H1 (cell line): ENCODE data around the gene ASS1. TPM values are rescaled to one million over a fixed set of nuclear protein-coding genes. Genes with fewer than 3 reads are reported as not detected.

Experiments used
- CTCF ChIA-PET: fragments of 300-600 bp; sonication (Branson Sonifier 250); formaldehyde crosslinking; loops from one replicate; lab custom pipeline; 2021; ENCODE audit not compliant: partially characterized antibody; lab: Charles Lee
- POLR2A ChIA-PET: fragments of 300-600 bp; sonication (Branson Sonifier 250); formaldehyde crosslinking; loops from one replicate; lab custom pipeline; 2021; ENCODE audit warnings: inconsistent platforms; ENCODE audit not compliant: partially characterized antibody; lab: Charles Lee
- DNase-seq, 2 experiments: peaks; one replicate each; pipeline versions ENCODE4 v3.0.0 to v3.0.0-alpha.2; 2010 to 2022; ENCODE audit warnings: low spot score in 2 of 2, low read depth in 1 of 2, mixed read lengths in 1 of 2
- FAIRE-seq: peaks from 2 replicates; lab custom pipeline; 2011; peaks lifted over from hg19 to GRCh38; lab: Jason Lieb, UNC
- H2AFZ ChIP-seq: 2 replicates; pipeline ENCODE4 v1.8.1; 2012; ENCODE audit warnings: low read length, inconsistent platforms
- H2AK5ac ChIP-seq: 2 replicates; pipeline ENCODE4 v1.6.1; 2013; ENCODE audit warnings: low read depth, low read length
- H2BK120ac ChIP-seq: replicated peaks from 2 replicates; pipeline ENCODE3; 2013; ENCODE audit warnings: low read depth, low read length, inconsistent platforms
- H2BK12ac ChIP-seq: 2 replicates; pipeline ENCODE4 v1.6.1; 2013; ENCODE audit warnings: low read depth, low read length
- H2BK15ac ChIP-seq: 2 replicates; pipeline ENCODE4 v1.6.1; 2013; ENCODE audit warnings: low read length
- H2BK20ac ChIP-seq: 2 replicates; pipeline ENCODE4 v1.6.1; 2013; ENCODE audit warnings: low read length
- H2BK5ac ChIP-seq: 2 replicates; pipeline ENCODE4 v1.6.1; 2013; ENCODE audit warnings: low read depth, low read length
- H3K14ac ChIP-seq: 2 replicates; pipeline ENCODE4 v1.6.1; 2013; ENCODE audit warnings: inconsistent platforms; ENCODE audit not compliant: insufficient read length
- H3K18ac ChIP-seq: 2 replicates; pipeline ENCODE4 v1.6.1; 2013; ENCODE audit warnings: low read length; ENCODE audit errors: extremely low read depth
- H3K23ac ChIP-seq: 2 replicates; pipeline ENCODE4 v1.6.1; 2013; ENCODE audit warnings: inconsistent platforms; ENCODE audit not compliant: insufficient read length
- H3K23me2 ChIP-seq: 2 replicates; pipeline ENCODE4 v1.6.1; 2013; ENCODE audit warnings: low read depth, low read length
- H3K27ac ChIP-seq: 2 replicates; pipeline ENCODE4 v1.6.1; 2011; ENCODE audit warnings: low read depth, low read length, inconsistent platforms
- H3K27me3 ChIP-seq, 4 experiments: replicated peaks in 1 of 4; 1 replicate in 1 of 4; 2 replicates in 3 of 4; pipeline versions ENCODE4 v1.6.1 to v1.8.1; 2011 to 2013; ENCODE audit warnings: low read length in 3 of 4, mild to moderate bottlenecking in 3 of 4, inconsistent platforms in 2 of 4, mixed read lengths in 2 of 4, moderate library complexity in 1 of 4; ENCODE audit not compliant: control insufficient read depth in 3 of 4, insufficient read depth in 3 of 4; ENCODE audit errors: extremely low read depth in 1 of 4
- H3K36me3 ChIP-seq, 4 experiments: 2 replicates each; pipeline versions ENCODE4 v1.6.1 to v1.8.1; 2011 to 2013; ENCODE audit warnings: mild to moderate bottlenecking in 4 of 4, low read length in 3 of 4, moderate library complexity in 2 of 4, control low read depth in 1 of 4, inconsistent platforms in 1 of 4; ENCODE audit not compliant: insufficient read depth in 4 of 4, control insufficient read depth in 2 of 4
- H3K4ac ChIP-seq: replicated peaks from 2 replicates; pipeline ENCODE3; 2013; ENCODE audit warnings: low read length, low read depth, mixed read lengths, inconsistent platforms; ENCODE audit not compliant: insufficient read length
- H3K4me1 ChIP-seq, 4 experiments: replicated peaks in 1 of 4; 1 replicate in 1 of 4; 2 replicates in 3 of 4; pipeline versions ENCODE4 v1.6.1 to v1.8.1; 2011 to 2013; ENCODE audit warnings: low read length in 3 of 4, inconsistent platforms in 2 of 4, mixed read lengths in 1 of 4; ENCODE audit not compliant: insufficient read depth in 4 of 4, control insufficient read depth in 3 of 4
- H3K4me2 ChIP-seq, 2 experiments: 2 replicates each; pipeline versions ENCODE4 v1.6.1 to v1.8.1; 2011 to 2013; ENCODE audit warnings: low read depth in 2 of 2, low read length in 2 of 2, control low read depth in 1 of 2, inconsistent platforms in 1 of 2, mild to moderate bottlenecking in 1 of 2; ENCODE audit not compliant: insufficient read depth in 1 of 2
- H3K4me3 ChIP-seq, 4 experiments: fragments of 200-600, 300-600 bp in 1 of 4; sonication (generic), shearing (Covaris generic), sonication (Bioruptor Twin) in 1 of 4; 2 replicates each; pipeline versions ENCODE4 v1.5.1 to v1.8.1; 2011 to 2016; ENCODE audit warnings: low read length in 4 of 4, low read depth in 3 of 4, control low read depth in 2 of 4, inconsistent platforms in 2 of 4, mild to moderate bottlenecking in 2 of 4, mixed read lengths in 1 of 4, moderate library complexity in 1 of 4; ENCODE audit not compliant: insufficient read depth in 2 of 4; ENCODE audit errors: extremely low read depth in 1 of 4
- H3K56ac ChIP-seq: replicated peaks from 2 replicates; pipeline ENCODE3; 2013; ENCODE audit warnings: low read depth, mild to moderate bottlenecking, mixed read lengths, low read length, inconsistent platforms; ENCODE audit not compliant: insufficient read length
- H3K79me1 ChIP-seq: 2 replicates; pipeline ENCODE4 v1.6.1; 2013; ENCODE audit warnings: low read depth, low read length, control low read depth
- H3K79me2 ChIP-seq, 2 experiments: 2 replicates each; pipeline versions ENCODE4 v1.6.1 to v1.8.1; 2012 to 2013; ENCODE audit warnings: low read length in 2 of 2, mild to moderate bottlenecking in 2 of 2, inconsistent platforms in 1 of 2; ENCODE audit not compliant: insufficient read depth in 2 of 2, control insufficient read depth in 1 of 2
- H3K9ac ChIP-seq, 4 experiments: replicated peaks in 1 of 4; 1 replicate in 1 of 4; 2 replicates in 3 of 4; pipeline versions ENCODE4 v1.6.1 to v1.8.1; 2011 to 2013; ENCODE audit warnings: low read depth in 3 of 4, low read length in 3 of 4, control low read depth in 2 of 4, mild to moderate bottlenecking in 2 of 4, moderate library complexity in 2 of 4, inconsistent platforms in 1 of 4; ENCODE audit errors: extremely low read depth in 1 of 4
- H3K9me3 ChIP-seq, 2 experiments: 2 replicates each; pipeline versions ENCODE4 v1.6.1 to v1.8.1; 2012 to 2013; ENCODE audit warnings: mild to moderate bottlenecking in 2 of 2, moderate library complexity in 2 of 2, control low read depth in 1 of 2, inconsistent platforms in 1 of 2, low read depth in 1 of 2, low read length in 1 of 2, mixed read lengths in 1 of 2; ENCODE audit not compliant: insufficient read depth in 2 of 2
- H4K20me1 ChIP-seq, 2 experiments: replicated peaks in 1 of 2; 2 replicates each; pipeline versions ENCODE3 to v1.8.1; 2011 to 2013; ENCODE audit warnings: inconsistent platforms in 2 of 2, low read length in 2 of 2, mild to moderate bottlenecking in 1 of 2; ENCODE audit not compliant: insufficient read depth in 2 of 2, control insufficient read depth in 1 of 2
- H4K5ac ChIP-seq: 2 replicates; pipeline ENCODE4 v1.6.1; 2013; ENCODE audit warnings: low read length, low read depth, mixed read lengths, inconsistent platforms; ENCODE audit not compliant: insufficient read length
- H4K8ac ChIP-seq: 2 replicates; pipeline ENCODE4 v1.8.0; 2013; ENCODE audit warnings: mild to moderate bottlenecking, moderate library complexity, low read length, inconsistent platforms; ENCODE audit not compliant: insufficient read depth; ENCODE audit errors: extremely low read depth
- H4K91ac ChIP-seq: replicated peaks from 2 replicates; pipeline ENCODE3; 2013; ENCODE audit warnings: low read length, mixed read lengths, inconsistent platforms; ENCODE audit not compliant: insufficient read length
- CTBP2 ChIP-seq: IDR thresholded peaks from 2 replicates; pipeline ENCODE4 v1.7.0; 2011; ENCODE audit warnings: borderline replicate concordance, mild to moderate bottlenecking, moderate library complexity, mixed read lengths, low read length; ENCODE audit not compliant: insufficient read depth, insufficient read length
- EZH2 ChIP-seq: fragments of 200-600 bp; sonication (generic); IDR thresholded peaks from 2 replicates; pipeline ENCODE4 v1.7.1; 2012; ENCODE audit warnings: low read depth, mild to moderate bottlenecking, moderate library complexity, low read length, inconsistent platforms; ENCODE audit not compliant: severe bottlenecking
- HDAC2 ChIP-seq, 2 experiments: fragments of 300-600 bp in 1 of 2; sonication (generic) in 1 of 2; IDR thresholded peaks; 2 replicates each; pipeline ENCODE4 v1.6.1; 2011 to 2012; ENCODE audit warnings: low read depth in 2 of 2, low read length in 2 of 2, mild to moderate bottlenecking in 2 of 2, moderate library complexity in 2 of 2, borderline replicate concordance in 1 of 2, inconsistent platforms in 1 of 2
- RAD21 ChIP-seq, 2 experiments: IDR thresholded peaks in 1 of 2; conservative IDR thresholded peaks in 1 of 2; 2 replicates each; pipeline ENCODE4 v1.6.1; 2011; ENCODE audit warnings: low read depth in 2 of 2, low read length in 2 of 2, improper control_type of control experiment in 1 of 2, inconsistent platforms in 1 of 2, mild to moderate bottlenecking in 1 of 2, moderate library complexity in 1 of 2
- SP1 ChIP-seq: IDR thresholded peaks from 2 replicates; pipeline ENCODE4 v1.6.1; 2011; ENCODE audit warnings: low read depth, low read length
- SP2 ChIP-seq: IDR thresholded peaks from 2 replicates; pipeline ENCODE4 v1.6.1; 2012; ENCODE audit warnings: mild to moderate bottlenecking, low read length, inconsistent platforms
- SP4 ChIP-seq: IDR thresholded peaks from 2 replicates; pipeline ENCODE4 v1.6.1; 2012; ENCODE audit warnings: low read length, inconsistent platforms
- YY1 ChIP-seq: IDR thresholded peaks from 2 replicates; pipeline ENCODE4 v1.6.1; 2011; ENCODE audit warnings: low read depth, mild to moderate bottlenecking, low read length
- WGBS, 2 experiments: shearing (Covaris generic) in 1 of 2; methylation state at CpG; one replicate each; pipeline versions ENCODE4 v1.1.6 to v1.1.7; 2013 to 2015; ENCODE audit warnings: low lambda C conversion rate in 2 of 2, mixed read lengths in 2 of 2, inconsistent platforms in 1 of 2, low coverage in 1 of 2, missing lambda C conversion rate in 1 of 2; ENCODE audit not compliant: insufficient replicate concordance in 2 of 2, insufficient coverage in 1 of 2, insufficient read length in 1 of 2; ENCODE audit errors: extremely low coverage in 1 of 2, missing lambda C conversion rate in 1 of 2; 5-methylcytosine and 5-hydroxymethylcytosine counted together
- polyA plus RNA-seq, 7 experiments: library from polyadenylated mRNA; depleted of rRNA in 3 of 7; stranded (reverse) in 5 of 7; unstranded in 2 of 7; fragments of >200 nt in 5 of 7; fragments of 200-250 nt in 2 of 7; gene quantifications; 1 replicate in 5 of 7; 2 replicates in 1 of 7; 4 replicates in 1 of 7; pipeline versions ENCODE4 v1.2.1 to v1.2.3, GENCODE V29; 2011 to 2013; ENCODE audit warnings: missing spikeins in 2 of 7, mixed read lengths in 2 of 7
- total RNA-seq: library from RNA; stranded (reverse); fragmentation: NEBNext Ultra II Directional; extraction: Animal tissue kit (Norgen Biotek cat#: 25700); gene quantifications from 2 replicates; pipeline ENCODE4 v1.2.1, GENCODE V29; 2021
- TF ChIP-seq, protein P1 (sequence below), 3 experiments: IDR thresholded peaks; 1 replicate in 2 of 3; 2 replicates in 1 of 3; pipeline versions ENCODE4 v1.5.1 to v1.6.1; 2011; ENCODE audit warnings: low read length in 3 of 3, mild to moderate bottlenecking in 3 of 3, inconsistent platforms in 2 of 3, low read depth in 1 of 3, moderate library complexity in 1 of 3; ENCODE audit not compliant: insufficient read depth in 1 of 3; ENCODE audit errors: control extremely low read depth in 1 of 3
- TF ChIP-seq, protein P2 (sequence below): IDR thresholded peaks from 2 replicates; pipeline ENCODE4 v1.6.1; 2012; ENCODE audit warnings: inconsistent platforms

The ASS1 gene
- total and polyA plus RNA-seq, 2 of the 8 experiments (the other 6 are each of a cell fraction or from before 2014, with no cell fraction given): 108 to 296 TPM

DNA sequence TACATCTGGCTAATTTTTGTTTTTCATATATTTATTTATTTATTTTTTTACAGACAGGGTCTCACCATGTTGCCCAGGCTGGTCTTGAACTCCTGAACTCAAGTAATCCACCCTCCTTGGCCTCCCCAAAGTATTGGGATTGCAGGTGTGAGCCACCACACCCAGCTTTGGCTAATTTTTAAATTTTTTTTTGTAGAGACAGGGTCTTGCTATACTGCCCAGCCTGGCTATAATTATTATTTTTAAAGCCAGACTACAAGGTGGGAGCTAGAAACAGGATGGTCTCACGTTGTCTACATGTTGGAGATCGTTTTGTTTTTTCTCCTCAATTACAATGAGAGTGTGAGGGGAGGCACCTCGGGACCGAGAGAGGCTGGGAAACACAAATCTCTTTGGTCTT is 23.8 kb downstream of the ASS1 start:
- ChIA-PET POLR2A (no interaction called here), CTCF (interaction anchor here (0.9 to 11.9 kb wide), 4 partner anchors 9 to 223 kb away, joined by 3 to 136 read pairs (median 52); no protein-coding TSS in a partner anchor)
- H3K4me2 ChIP-seq: no peak overlapping the region
- H3K23me2 ChIP-seq: no peaks in the 10 kb centered on the region
- no peak overlapping the region for H2BK20ac ChIP-seq
- no peak overlapping the region for H3K27ac ChIP-seq
- H2BK12ac ChIP-seq: no peak overlapping the region
- no peaks in the 10 kb centered on the region for H3K27me3 ChIP-seq
- no peaks in the 10 kb centered on the region for H3K9me3 ChIP-seq
- H3K36me3 ChIP-seq: peaks cover 0 to 26% (median 0%) of the 10 kb centered on the region in 4 experiments; a peak in 2 of 8 replicates
- no peak overlapping the region for H4K8ac ChIP-seq
- peaks cover 0 to 20% (median 6%) of the 10 kb centered on the region in 4 experiments; a peak in 6 of 7 replicates for H3K4me1 ChIP-seq
- no peak overlapping the region for H3K9ac ChIP-seq
- WGBS, 2 experiments: 96% methylated on average over 4 of the region's 4 CpGs; no CpG with 5 or more reads in 1 of the 2 experiments
- no peak overlapping the region for H3K4ac ChIP-seq
- no peak overlapping the region for H3K14ac ChIP-seq
- no peak overlapping the region for H3K4me3 ChIP-seq
- H2BK15ac ChIP-seq: no peak overlapping the region
- no peak overlapping the region for H2AFZ ChIP-seq
- H2BK5ac ChIP-seq: no peak overlapping the region
- no peak overlapping the region for H2AK5ac ChIP-seq
- H4K91ac ChIP-seq: no peak overlapping the region
- no peak overlapping the region for H4K5ac ChIP-seq
- H2BK120ac ChIP-seq: no peak overlapping the region
- H3K18ac ChIP-seq: no peak overlapping the region
- no peak overlapping the region for H3K56ac ChIP-seq
- no peaks in the 10 kb centered on the region; the same call in 1 of the 2 replicates for H3K79me1 ChIP-seq
- no peaks in the 10 kb centered on the region for H3K79me2 ChIP-seq
- FAIRE-seq (no peak), DNase-seq (no peak)
- no peaks in the 10 kb centered on the region for H4K20me1 ChIP-seq
- no peak overlapping the region for H3K23ac ChIP-seq
- TF ChIP-seq SP4 (no peak), SP1 (no peak), SP2 (no peak), CTBP2 (no peak), RAD21 (IDR thresholded peaks at IDR 0.05 in 1 of 2, conservative IDR thresholded peaks at IDR 0.05 in 1 of 2; ENCODE audit: low read depth in 2 of 2, low read length in 2 of 2) (no peak), HDAC2 (IDR thresholded peaks at IDR 0.05; ENCODE audit: borderline replicate concordance in 1 of 2, low read depth in 2 of 2, low read length in 2 of 2) (no peak), YY1 (no peak), EZH2 (no peak)
- TF ChIP-seq, protein P1, sequence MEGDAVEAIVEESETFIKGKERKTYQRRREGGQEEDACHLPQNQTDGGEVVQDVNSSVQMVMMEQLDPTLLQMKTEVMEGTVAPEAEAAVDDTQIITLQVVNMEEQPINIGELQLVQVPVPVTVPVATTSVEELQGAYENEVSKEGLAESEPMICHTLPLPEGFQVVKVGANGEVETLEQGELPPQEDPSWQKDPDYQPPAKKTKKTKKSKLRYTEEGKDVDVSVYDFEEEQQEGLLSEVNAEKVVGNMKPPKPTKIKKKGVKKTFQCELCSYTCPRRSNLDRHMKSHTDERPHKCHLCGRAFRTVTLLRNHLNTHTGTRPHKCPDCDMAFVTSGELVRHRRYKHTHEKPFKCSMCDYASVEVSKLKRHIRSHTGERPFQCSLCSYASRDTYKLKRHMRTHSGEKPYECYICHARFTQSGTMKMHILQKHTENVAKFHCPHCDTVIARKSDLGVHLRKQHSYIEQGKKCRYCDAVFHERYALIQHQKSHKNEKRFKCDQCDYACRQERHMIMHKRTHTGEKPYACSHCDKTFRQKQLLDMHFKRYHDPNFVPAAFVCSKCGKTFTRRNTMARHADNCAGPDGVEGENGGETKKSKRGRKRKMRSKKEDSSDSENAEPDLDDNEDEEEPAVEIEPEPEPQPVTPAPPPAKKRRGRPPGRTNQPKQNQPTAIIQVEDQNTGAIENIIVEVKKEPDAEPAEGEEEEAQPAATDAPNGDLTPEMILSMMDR (IDR thresholded peaks at IDR 0.05; ENCODE audit: control extremely low read depth in 1 of 3, insufficient read depth in 1 of 3, low read depth in 1 of 3, low read length in 3 of 3): no peak
- TF ChIP-seq, protein P2, sequence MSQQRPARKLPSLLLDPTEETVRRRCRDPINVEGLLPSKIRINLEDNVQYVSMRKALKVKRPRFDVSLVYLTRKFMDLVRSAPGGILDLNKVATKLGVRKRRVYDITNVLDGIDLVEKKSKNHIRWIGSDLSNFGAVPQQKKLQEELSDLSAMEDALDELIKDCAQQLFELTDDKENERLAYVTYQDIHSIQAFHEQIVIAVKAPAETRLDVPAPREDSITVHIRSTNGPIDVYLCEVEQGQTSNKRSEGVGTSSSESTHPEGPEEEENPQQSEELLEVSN: no peak
